ENCODE measurements around the gene FAR2.

FAR2 gene

GRCh38 chr12:29350080-29350479, 201.0 kb downstream of the FAR2 start:
- TF ChIP-seq ZFX (IDR thresholded peaks at IDR 0.05; ENCODE audit: borderline replicate concordance), result no peak
- no peak for TF ChIP-seq CTCF (IDR thresholded peaks at IDR 0.05)

GRCh38 chr12:29354954-29355353, 205.9 kb downstream of the FAR2 start:
- TF ChIP-seq CTCF (IDR thresholded peaks at IDR 0.05) (no peak), ZFX (IDR thresholded peaks at IDR 0.05; ENCODE audit: borderline replicate concordance) (no peak)
- no peak overlapping the region for H3K27ac ChIP-seq

More at GRCh38 chr12:29350080-29350479, 201.0 kb downstream of the FAR2 start:
- H3K27ac ChIP-seq, result no peak overlapping the region

- TF ChIP-seq ZFX (IDR thresholded peaks at IDR 0.05; ENCODE audit: borderline replicate concordance), result no peak
- TF ChIP-seq CTCF (IDR thresholded peaks at IDR 0.05), result no peak
- no peak overlapping the region for H3K27ac ChIP-seq
These were observed 216.0 kb downstream of the FAR2 start for GRCh38 chr12:29365091-29365490.

- TF ChIP-seq ZFX (IDR thresholded peaks at IDR 0.05; ENCODE audit: borderline replicate concordance) (no peak), CTCF (IDR thresholded peaks at IDR 0.05) (no peak)
- 0 out of 2 replicates have a peak overlapping the region, but pooled peaks have one; percentile 10 for H3K27ac ChIP-seq
These were observed 224.9 kb downstream of the FAR2 start for GRCh38 chr12:29374012-29374411.

- no peak for TF ChIP-seq CTCF (IDR thresholded peaks at IDR 0.05)
- no peak for TF ChIP-seq ZFX (IDR thresholded peaks at IDR 0.05; ENCODE audit: borderline replicate concordance)
- H3K27ac ChIP-seq, result no peak overlapping the region
These were observed 225.8 kb downstream of the FAR2 start for GRCh38 chr12:29374913-29375312.

- no peak for TF ChIP-seq CTCF (IDR thresholded peaks at IDR 0.05)
- no peak for TF ChIP-seq ZFX (IDR thresholded peaks at IDR 0.05; ENCODE audit: borderline replicate concordance)
- no peak overlapping the region for H3K27ac ChIP-seq
These were observed 227.0 kb downstream of the FAR2 start for GRCh38 chr12:29376118-29376517.

- peak within 1 kb of the TSS; percentile 99 for H3K27ac ChIP-seq
- TF ChIP-seq CTCF (IDR thresholded peaks at IDR 0.05) (no peak), ZFX (IDR thresholded peaks at IDR 0.05; ENCODE audit: borderline replicate concordance) (no peak)
These were observed 231.8 kb downstream of the FAR2 start, which contains the start of gene ERGIC2 for GRCh38 chr12:29380536-29381523. Gene ERGIC2 (minus strand): TSS chr12:29381172. CDS start chr12:29371633, 9,539 bp downstream.
